ENCODE measurements around the gene ADK. TPM values are rescaled to one million over a fixed set of nuclear protein-coding genes. Genes with fewer than 3 reads are reported as not detected.

The ADK gene
- total RNA-seq, 1 experiment from 2014 or later, result 26.8 TPM

DNA sequence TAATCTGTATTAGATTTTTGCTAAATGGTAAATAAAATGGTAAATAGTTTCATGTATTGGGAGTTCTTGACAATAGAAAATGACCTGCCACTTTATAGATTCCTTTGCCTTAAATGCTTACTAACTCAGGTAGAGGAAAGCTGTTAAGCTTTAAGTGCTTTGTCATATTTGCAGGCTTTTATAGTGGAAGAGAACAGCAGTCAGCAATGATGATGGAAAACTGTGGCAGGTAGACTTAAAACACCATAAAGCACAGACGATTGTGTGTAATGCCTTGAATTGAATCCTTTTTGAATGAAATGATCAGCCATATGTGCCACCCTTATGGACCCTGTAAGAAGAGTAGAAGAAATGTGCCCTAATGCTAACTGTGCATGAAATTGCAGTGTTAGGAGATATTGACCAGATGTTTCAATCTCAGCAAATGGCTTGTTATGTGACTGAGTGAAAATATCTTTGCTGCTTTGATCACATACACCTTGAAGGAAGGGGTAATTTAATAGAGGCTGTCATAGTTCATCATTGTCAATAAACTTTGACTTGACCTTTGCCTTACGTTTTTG, 230.4 kb downstream of the ADK start:
- Histone ChIP-seq H3K27ac (ENCODE audit: insufficient read length, low read depth, low read length) (no peak overlapping the region), H3K23me2 (ENCODE audit: insufficient read length, low read depth, low read length, poor library complexity, severe bottlenecking) (no peaks in the 10 kb centered on the region), H3K23ac (ENCODE audit: insufficient read length, low read depth, low read length) (no peak overlapping the region), H3K18ac (ENCODE audit: insufficient read length, low read depth, low read length) (no peak overlapping the region), H3K56ac (ENCODE audit: insufficient read length, low read depth, low read length) (no peak overlapping the region), H3K9me3 (ENCODE audit: control insufficient read depth, low read depth, low read length) (no peaks in the 10 kb centered on the region), H2BK20ac (ENCODE audit: low read depth, low read length, poor library complexity, severe bottlenecking) (no peak overlapping the region), H4K5ac (ENCODE audit: insufficient read length, low read depth, low read length) (no peak overlapping the region), H2BK15ac (ENCODE audit: low read depth, low read length) (no peak overlapping the region), H3K4me2 (ENCODE audit: insufficient read depth, insufficient read length, low read length) (no peak overlapping the region), H3K9ac (ENCODE audit: extremely low read depth, insufficient read length, low read length) (no peak overlapping the region), H3K27me3 (ENCODE audit: insufficient read depth, low read length) (no peaks in the 10 kb centered on the region), H3K14ac (ENCODE audit: insufficient read depth, low read length) (no peak overlapping the region), H2AFZ (ENCODE audit: low read length) (no peak overlapping the region), H2BK120ac (ENCODE audit: low read depth, low read length, poor library complexity, severe bottlenecking) (no peak overlapping the region), H3K79me1 (ENCODE audit: insufficient read depth, low read depth, low read length, poor library complexity, severe bottlenecking) (no peaks in the 10 kb centered on the region), H2BK5ac (ENCODE audit: insufficient read length, low read length) (no peak overlapping the region), H3T11ph (ENCODE audit: low read length) (no peak overlapping the region), H4K20me1 (ENCODE audit: control insufficient read depth, insufficient read depth, insufficient read length) (no peaks in the 10 kb centered on the region), H3K4ac (ENCODE audit: low read depth, low read length) (no peak overlapping the region), H3K79me2 (ENCODE audit: insufficient read depth, low read length) (0 out of 2 replicates have a peak, but pooled peaks cover 1% of the 10 kb centered on the region), H3K4me1 (ENCODE audit: insufficient read depth, low read length) (no peaks in the 10 kb centered on the region), H4K91ac (ENCODE audit: insufficient read length, low read depth, low read length) (no peak overlapping the region), H4K8ac (replicated peaks; ENCODE audit: insufficient read length, low read depth, low read length) (no peak overlapping the region), H2BK12ac (ENCODE audit: insufficient read length, low read depth, low read length) (no peak overlapping the region), H2AK5ac (ENCODE audit: insufficient read length, low read length) (no peak overlapping the region)
- Mint-ChIP-seq H3K27ac (no peak overlapping the region), H3K36me3 (ENCODE audit: insufficient read depth in 1 of 3, low read depth in 3 of 3) (no peaks in the 10 kb centered on the region), H3K4me1 (no peaks in the 10 kb centered on the region; a peak in 2 of 4 replicates), H3K27me3 (ENCODE audit: low read depth) (no peaks in the 10 kb centered on the region), H3K4me3 (no peak overlapping the region), H3K9me3 (no peaks in the 10 kb centered on the region)
- no peak for TF ChIP-seq CTCF (conservative IDR thresholded peaks at IDR 0.05)
- no peak for DNase-seq
- no CpG with 5 or more reads among the region's 2 CpGs for WGBS (ENCODE audit: extremely low coverage, insufficient read length, low lambda C conversion rate)
